HEK293T (cell line): ENCODE measurements around the gene WBP11.

Source experiments
- ARNT ChIP-seq: fragments of 450-650 bp; IDR thresholded peaks from 2 replicates; pipeline ENCODE4 v1.6.1; 2017; ENCODE audit warnings: mild to moderate bottlenecking
- BHLHE40 ChIP-seq: fragments of 450-650 bp; IDR thresholded peaks from 2 replicates; pipeline ENCODE4 v1.6.1; 2016; ENCODE audit warnings: mild to moderate bottlenecking, moderate library complexity, borderline replicate concordance
- FOXA1 ChIP-seq: fragments of 450-650 bp; IDR thresholded peaks from 2 replicates; pipeline ENCODE4 v1.6.1; 2016; ENCODE audit warnings: mild to moderate bottlenecking
- FOXM1 ChIP-seq: fragments of 450-650 bp; IDR thresholded peaks from 2 replicates; pipeline ENCODE4 v1.6.1; 2017; ENCODE audit warnings: mild to moderate bottlenecking, borderline replicate concordance
- HDGF ChIP-seq: fragments of 450-650 bp; IDR thresholded peaks from 2 replicates; pipeline ENCODE4 v1.6.1; 2017; ENCODE audit warnings: antibody characterized with exemption, borderline replicate concordance
- NFRKB ChIP-seq: fragments of 450-650 bp; IDR thresholded peaks from 2 replicates; pipeline ENCODE4 v1.6.1; 2016; ENCODE audit warnings: mild to moderate bottlenecking, moderate library complexity
- SP1 ChIP-seq: fragments of 450-650 bp; IDR thresholded peaks from 2 replicates; pipeline ENCODE4 v1.6.1; 2017
- SUZ12 ChIP-seq: fragments of 450-650 bp; IDR thresholded peaks from 2 replicates; pipeline ENCODE4 v1.6.1; 2016; ENCODE audit warnings: mild to moderate bottlenecking
- TARDBP ChIP-seq: fragments of 450-650 bp; IDR thresholded peaks from 2 replicates; pipeline ENCODE4 v1.6.1; 2016
- ZNF384 ChIP-seq: fragments of 450-650 bp; IDR thresholded peaks from 2 replicates; pipeline ENCODE4 v1.6.1; 2016
- TF ChIP-seq, protein P1 (sequence below): fragments of 450-650 bp; IDR thresholded peaks from 2 replicates; pipeline ENCODE4 v1.6.1; 2016

- no peak for TF ChIP-seq BHLHE40
- TF ChIP-seq NFRKB: no peak
- TF ChIP-seq SUZ12: no peak
- TF ChIP-seq ARNT: no peak
- no peak for TF ChIP-seq HDGF
- TF ChIP-seq TARDBP: no peak
- TF ChIP-seq, protein P1, sequence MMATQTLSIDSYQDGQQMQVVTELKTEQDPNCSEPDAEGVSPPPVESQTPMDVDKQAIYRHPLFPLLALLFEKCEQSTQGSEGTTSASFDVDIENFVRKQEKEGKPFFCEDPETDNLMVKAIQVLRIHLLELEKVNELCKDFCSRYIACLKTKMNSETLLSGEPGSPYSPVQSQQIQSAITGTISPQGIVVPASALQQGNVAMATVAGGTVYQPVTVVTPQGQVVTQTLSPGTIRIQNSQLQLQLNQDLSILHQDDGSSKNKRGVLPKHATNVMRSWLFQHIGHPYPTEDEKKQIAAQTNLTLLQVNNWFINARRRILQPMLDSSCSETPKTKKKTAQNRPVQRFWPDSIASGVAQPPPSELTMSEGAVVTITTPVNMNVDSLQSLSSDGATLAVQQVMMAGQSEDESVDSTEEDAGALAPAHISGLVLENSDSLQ: no peak
- no peak for TF ChIP-seq SP1
- TF ChIP-seq FOXA1: no peak
- TF ChIP-seq ZNF384: no peak
- TF ChIP-seq FOXM1: no peak
Measured at GRCh38 chr12:14803830-14804160, 517 bp upstream of the WBP11 start.
